AG04450 (cell line): ENCODE results near the gene XRCC5. TPM values are rescaled to one million over a fixed set of nuclear protein-coding genes. Genes with fewer than 3 reads are reported as not detected.

Source experiments
- CTCF ChIA-PET: fragments of 300-600, 350-600 bp; formaldehyde crosslinking; extraction: SDS; loops from one replicate; lab custom pipeline; 2022; ENCODE audit warnings: antibody characterized with exemption, inconsistent platforms; lab: Charles Lee
- POLR2A ChIA-PET: fragments of 350-600 bp; formaldehyde crosslinking; extraction: SDS; loops from one replicate; lab custom pipeline; 2021; ENCODE audit warnings: antibody characterized with exemption, inconsistent platforms; lab: Yijun Ruan, JAX
- DNase-seq: peaks from one replicate; pipeline ENCODE4 v3.0.0-alpha.2; 2011; ENCODE audit warnings: low read depth, low spot score
- H3K27ac ChIP-seq: one replicate; pipeline ENCODE4 v1.5.1; 2012; ENCODE audit warnings: low read depth, low read length, control low read depth
- H3K27me3 ChIP-seq: one replicate; pipeline ENCODE4 v1.6.0; 2012; ENCODE audit warnings: low read length; ENCODE audit not compliant: control insufficient read depth, insufficient read depth
- H3K4me3 ChIP-seq: 2 replicates; pipeline ENCODE4 v1.5.1; 2011; ENCODE audit warnings: mild to moderate bottlenecking, low read depth, low read length, control low read depth
- H3K9me3 ChIP-seq: 2 replicates; pipeline ENCODE4 v1.5.1; 2012; ENCODE audit warnings: low read length; ENCODE audit not compliant: control insufficient read depth, insufficient read depth
- CTCF ChIP-seq: IDR thresholded peaks from 2 replicates; pipeline ENCODE4 v1.5.1; 2011; ENCODE audit warnings: low read depth, low read length, control low read depth, inconsistent platforms
- polyA plus RNA-seq: library from polyadenylated mRNA; depleted of rRNA; stranded (reverse); fragments of >200 nt; gene quantifications from 2 replicates; pipeline ENCODE4 v1.2.3, GENCODE V29; 2011

The XRCC5 gene
- polyA plus RNA-seq, 1 experiment: 471 TPM

- no peaks in the 10 kb centered on the region for H3K27me3 ChIP-seq
- no peak for DNase-seq
- H3K4me3 ChIP-seq: no peak overlapping the region
- H3K9me3 ChIP-seq: peaks cover 15% of the 10 kb centered on the region
- ChIA-PET CTCF (no interaction called here), POLR2A (no interaction called here)
- H3K27ac ChIP-seq: no peak overlapping the region
- no peak for TF ChIP-seq CTCF
Observed at GRCh38 chr2:216232721-216233120, 123.6 kb downstream of the XRCC5 start.

- Histone ChIP-seq H3K27ac (no peak overlapping the region), H3K9me3 (peaks cover 15% of the 10 kb centered on the region), H3K27me3 (no peaks in the 10 kb centered on the region), H3K4me3 (no peak overlapping the region)
- TF ChIP-seq CTCF: no peak
- CTCF ChIA-PET: no interaction called here
- no peak for DNase-seq
- POLR2A ChIA-PET: no interaction called here
Observed at GRCh38 chr2:216233281-216233995, 124.3 kb downstream of the XRCC5 start.

- no peak for DNase-seq
- H3K4me3 ChIP-seq: no peak overlapping the region
- H3K9me3 ChIP-seq: peaks cover 15% of the 10 kb centered on the region
- no peak overlapping the region for H3K27ac ChIP-seq
- TF ChIP-seq CTCF: no peak
- POLR2A ChIA-PET: no interaction called here
- no peaks in the 10 kb centered on the region for H3K27me3 ChIP-seq
- CTCF ChIA-PET: no interaction called here
Observed at GRCh38 chr2:216234106-216234505, 125.0 kb downstream of the XRCC5 start.

DNA sequence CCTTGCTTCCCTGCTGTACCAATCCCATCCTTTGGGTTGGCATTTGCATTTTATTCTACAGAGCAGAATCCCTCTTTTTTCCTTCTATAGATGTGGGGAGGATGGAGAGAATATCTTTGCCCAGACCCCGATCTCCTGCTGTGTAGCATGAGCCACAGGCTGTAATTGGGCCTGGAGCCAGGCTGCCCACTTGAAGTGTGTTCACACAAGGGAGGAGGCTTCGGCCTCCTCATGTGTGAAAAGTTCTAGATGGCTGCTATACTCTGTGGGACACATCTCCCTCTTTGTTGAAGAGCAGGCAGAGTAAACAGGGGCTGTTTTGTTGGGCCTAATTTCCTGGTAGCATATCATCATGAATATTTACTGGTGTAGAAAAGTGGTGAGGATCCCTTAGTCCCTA lies 126.3 kb downstream of the XRCC5 start:
- ChIA-PET CTCF (no interaction called here), POLR2A (no interaction called here)
- Histone ChIP-seq H3K27me3 (no peaks in the 10 kb centered on the region), H3K4me3 (no peak overlapping the region), H3K9me3 (peaks cover 15% of the 10 kb centered on the region), H3K27ac (no peak overlapping the region)
- no peak for TF ChIP-seq CTCF
- no peak for DNase-seq

- no peak for DNase-seq
- H3K27ac ChIP-seq: no peak overlapping the region
- CTCF ChIA-PET: no interaction called here
- POLR2A ChIA-PET: no interaction called here
- TF ChIP-seq CTCF: no peak
- H3K9me3 ChIP-seq: peaks cover 15% of the 10 kb centered on the region
- no peaks in the 10 kb centered on the region for H3K27me3 ChIP-seq
- no peak overlapping the region for H3K4me3 ChIP-seq
Observed at GRCh38 chr2:216235896-216236295, 126.7 kb downstream of the XRCC5 start.
